AG20443 (cell line): ENCODE results near the gene JMJD7.

Experiments used
- DNase-seq: peaks from one replicate; pipeline ENCODE4 v3.0.0; 2012; ENCODE audit warnings: low spot score, mixed read lengths

Gene JMJD7

GRCh38 chr15:41827880-41828806 lies at the start of gene JMJD7:
Gene JMJD7 (plus strand): TSS chr15:41828092. CDS start chr15:41828125, 33 bp downstream.
- peak; percentile 100 for DNase-seq

GRCh38 chr15:41778521-41778920 lies 49.4 kb upstream of the JMJD7 start:
- no peak for DNase-seq

DNA sequence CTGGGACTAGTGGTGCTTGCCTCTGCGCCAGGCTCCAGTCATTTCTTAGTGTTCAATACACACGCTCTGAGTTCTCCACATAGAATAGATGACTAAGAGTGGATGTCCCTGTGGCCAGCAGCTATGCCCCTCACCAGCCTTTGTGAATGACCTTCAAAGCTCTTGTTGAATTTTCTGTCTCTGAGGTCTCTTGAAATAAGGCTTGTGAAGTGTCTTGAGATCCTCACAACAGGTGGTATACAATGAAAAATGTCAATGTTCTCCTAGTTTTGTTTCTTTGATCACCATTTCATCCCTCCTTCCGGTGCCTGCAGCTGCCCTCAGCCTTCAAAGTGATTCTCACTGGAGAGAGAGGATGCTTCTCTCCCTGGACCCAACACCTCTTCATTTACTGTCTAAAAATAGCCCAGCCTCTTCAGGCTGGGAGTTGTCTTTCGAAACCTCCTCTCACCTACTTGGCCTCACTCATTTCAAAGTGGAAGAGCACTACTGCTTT lies 48.2 kb upstream of the JMJD7 start:
- DNase-seq = no peak

DNA sequence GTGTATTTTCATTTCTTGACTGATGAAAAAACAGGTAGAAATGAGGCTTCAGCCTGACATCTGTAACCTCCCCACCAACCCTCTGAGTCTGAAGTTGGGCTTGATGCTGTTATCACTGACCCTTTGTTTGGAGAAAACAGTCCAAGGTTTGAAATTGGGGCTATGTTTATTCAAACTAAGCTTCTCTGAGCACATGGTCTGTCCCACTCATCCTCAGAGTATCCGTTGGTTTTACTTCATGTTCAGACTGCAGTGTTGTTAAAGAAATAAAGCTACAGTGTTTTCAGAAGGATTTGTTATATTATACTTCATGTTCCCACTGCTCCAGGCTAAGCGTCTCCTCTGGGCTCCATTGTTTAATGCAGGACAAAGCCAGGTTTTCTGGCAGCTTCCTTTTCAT lies 47.6 kb upstream of the JMJD7 start:
- DNase-seq = no peak

DNA sequence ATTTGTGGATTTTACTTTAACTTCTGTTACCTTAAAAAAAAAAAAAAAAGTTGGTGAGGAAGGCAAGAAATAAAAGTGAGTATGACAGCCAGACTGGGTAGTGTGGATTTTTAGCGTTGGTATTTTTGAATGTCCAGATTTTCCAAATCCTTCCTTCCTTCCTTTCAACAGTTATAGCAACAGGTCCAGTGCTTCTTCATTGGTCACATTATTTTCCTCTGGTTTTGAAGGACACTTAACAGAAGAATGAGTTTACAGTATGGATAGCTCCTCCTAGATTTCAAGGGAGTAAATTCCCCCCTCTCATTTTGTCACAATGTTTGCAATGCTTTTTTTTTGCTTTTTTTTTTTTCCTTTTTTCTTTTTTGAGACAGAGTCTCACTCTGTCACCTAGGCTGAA lies 47.2 kb upstream of the JMJD7 start:
- no peak for DNase-seq

DNA sequence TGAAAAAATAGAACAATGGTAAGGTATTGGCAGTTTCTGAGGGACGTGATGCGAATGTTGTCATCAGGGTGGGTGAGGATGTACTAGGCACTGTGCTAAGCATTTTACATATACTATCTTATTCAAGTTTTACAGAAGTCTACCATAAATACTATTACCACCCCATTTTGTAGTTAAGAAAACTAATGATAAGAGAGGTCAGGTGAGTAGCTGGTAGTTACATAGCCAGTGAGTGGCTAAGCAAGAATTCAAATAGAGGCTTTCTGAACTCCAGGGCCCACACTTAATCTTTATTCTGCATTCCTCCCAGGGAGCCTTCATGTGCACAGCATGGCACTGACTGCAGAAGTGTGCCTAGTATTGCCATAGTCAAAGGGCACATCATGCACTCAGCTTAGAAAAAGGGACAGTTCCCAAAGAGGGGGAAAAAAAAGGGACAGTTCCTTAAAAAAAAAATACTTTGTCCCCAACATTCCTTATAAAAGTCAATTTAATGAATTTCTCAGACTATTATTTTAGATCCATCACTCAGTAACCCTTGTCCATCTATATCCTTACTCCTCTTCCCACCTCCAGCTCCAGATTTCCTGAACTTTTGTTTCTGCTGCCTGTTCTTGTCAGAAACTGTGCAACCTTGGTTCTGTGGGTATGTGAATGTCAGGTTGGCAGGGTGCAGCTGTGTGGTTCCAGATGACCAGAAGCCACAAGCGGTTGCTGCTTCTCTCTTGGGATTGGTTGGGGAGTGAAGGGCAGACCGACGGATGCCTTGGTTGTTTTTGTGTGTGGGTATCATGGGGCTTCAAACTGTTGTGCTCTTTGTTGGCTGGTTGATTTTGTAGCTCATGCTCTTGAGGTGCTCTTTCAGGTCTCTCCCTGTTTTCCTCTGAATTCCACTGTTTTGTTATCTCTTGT lies 45.3 kb upstream of the JMJD7 start:
- no peak for DNase-seq

DNA sequence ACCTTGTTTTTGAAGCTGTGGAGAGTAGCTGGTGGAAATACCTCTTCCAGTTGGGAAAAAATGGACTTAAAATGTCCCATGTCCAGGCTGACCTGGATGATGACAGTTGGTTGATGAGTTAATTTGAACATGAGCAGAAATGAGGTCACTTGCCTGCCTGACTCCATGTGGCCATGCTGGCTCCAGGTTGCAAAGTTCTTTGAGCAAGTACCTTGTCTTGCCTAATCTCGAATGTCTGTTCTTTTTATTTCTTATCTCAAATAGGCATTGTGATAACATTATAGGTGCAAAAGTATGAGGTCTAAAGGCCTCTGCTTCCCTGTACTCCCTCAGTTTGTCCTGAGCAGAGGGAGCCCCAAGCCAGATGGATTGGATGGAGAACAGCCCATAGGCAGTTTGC lies 44.6 kb upstream of the JMJD7 start:
- no peak for DNase-seq

DNA sequence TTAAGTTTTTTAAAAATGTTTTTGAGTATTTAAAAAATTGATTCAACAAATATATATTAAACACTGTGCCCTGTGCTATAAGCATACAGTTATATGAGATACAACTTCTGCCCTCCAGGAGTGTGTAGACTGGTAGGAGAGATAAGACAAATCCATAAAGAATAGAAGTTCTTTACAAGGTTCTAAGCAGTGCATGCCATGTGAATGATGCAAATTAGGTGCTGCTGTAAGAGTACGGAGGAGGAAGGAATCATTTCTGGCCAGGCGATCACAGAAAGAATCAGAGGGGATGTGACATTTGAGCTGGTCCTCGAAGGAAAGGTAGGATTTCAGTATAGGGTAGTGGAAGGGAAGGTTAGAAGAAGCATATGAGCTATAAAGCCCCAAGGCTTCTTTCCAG lies 39.6 kb upstream of the JMJD7 start:
- DNase-seq = no peak

GRCh38 chr15:41789236-41789635 lies 38.7 kb upstream of the JMJD7 start:
- no peak for DNase-seq

DNA sequence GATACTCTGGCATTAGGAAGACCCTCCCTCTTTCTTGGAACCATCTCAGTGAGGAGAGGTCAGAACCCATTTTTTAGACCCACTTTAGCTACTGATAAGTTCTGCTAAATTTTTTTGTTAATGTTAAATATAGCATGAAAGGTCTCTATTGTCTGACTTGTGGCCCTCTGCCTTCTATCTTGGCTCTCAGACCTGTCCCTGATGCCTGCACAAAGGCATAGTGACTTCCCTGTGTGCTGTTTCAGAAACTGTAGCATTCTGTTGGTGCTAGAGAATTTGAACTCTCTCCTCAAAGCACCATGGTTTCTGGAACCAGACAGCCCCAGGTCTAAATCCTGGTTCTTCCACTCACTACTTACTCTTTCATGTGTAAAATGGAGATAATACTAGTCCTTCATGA lies 38.2 kb upstream of the JMJD7 start:
- no peak for DNase-seq

DNA sequence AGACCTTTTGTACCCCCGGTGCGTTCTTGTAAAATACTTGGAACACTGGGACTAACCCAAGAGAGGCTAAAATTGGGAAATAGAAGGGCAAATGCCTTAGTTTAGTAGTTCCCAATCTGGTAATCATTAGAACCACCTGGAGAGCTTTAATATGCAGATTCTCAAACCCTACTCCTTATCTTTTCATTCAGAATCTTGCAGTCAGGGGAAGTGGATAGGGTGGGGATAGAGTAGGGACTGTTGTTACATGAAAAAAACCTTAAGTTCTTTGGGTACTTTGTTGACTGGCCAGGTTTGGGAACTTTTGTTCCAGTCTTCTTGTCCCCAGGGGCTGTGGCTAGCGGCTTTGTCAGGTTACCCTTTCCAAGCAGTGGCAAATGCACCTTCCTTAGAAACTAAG lies 37.7 kb upstream of the JMJD7 start:
- no peak for DNase-seq

GRCh38 chr15:41790756-41791546 lies 36.9 kb upstream of the JMJD7 start:
- peak; percentile 51 for DNase-seq

DNA sequence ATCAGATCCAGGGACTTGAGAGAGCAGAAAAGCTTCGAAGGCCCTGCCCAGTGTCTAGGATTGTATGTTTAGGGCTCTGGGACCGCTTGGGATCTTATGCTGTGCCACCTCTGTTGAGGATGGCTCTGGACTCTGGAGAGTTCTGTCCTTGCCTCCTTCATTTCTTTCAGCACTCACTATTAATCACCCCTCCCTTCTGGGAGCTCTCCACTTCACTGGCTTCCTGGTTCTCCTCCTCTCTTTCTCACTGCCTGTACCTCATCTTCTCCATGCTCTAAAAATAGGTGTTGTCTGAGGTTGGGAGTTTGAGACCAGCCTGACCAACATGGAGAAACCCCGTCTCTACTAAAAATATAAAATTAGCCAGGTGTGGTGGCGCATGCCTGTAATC lies 36.4 kb upstream of the JMJD7 start:
- DNase-seq = no peak

DNA sequence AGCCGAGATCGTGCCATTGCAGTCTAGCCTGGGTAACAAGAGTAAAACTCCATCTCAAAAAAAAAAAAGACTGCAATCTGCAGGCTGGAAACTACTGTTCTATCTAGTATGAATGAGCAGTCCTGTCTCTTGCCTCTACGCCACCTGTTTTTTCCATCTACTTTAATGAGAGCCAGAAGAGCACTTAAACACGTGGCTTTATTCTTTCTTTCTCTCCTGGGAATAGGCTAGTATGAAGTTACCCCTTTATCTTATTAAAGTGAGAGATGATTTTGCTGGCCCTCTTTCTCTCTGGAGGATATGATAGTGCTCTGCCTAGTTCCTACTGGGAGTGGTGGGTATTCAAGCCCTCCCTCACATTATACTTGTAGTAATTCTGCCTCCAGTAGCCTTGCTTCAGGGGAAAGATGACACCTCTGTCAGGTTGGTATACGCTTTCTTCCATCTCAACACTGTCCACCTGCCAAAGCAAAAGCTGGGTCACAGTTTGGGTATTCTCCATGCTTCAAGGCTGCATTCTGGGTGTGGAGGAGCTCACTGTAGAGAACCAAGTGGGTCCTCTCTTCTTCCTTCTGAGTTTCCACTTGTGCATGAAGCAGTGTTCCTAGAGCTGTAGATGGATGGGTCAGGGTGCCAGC lies 35.8 kb upstream of the JMJD7 start:
- no peak for DNase-seq

DNA sequence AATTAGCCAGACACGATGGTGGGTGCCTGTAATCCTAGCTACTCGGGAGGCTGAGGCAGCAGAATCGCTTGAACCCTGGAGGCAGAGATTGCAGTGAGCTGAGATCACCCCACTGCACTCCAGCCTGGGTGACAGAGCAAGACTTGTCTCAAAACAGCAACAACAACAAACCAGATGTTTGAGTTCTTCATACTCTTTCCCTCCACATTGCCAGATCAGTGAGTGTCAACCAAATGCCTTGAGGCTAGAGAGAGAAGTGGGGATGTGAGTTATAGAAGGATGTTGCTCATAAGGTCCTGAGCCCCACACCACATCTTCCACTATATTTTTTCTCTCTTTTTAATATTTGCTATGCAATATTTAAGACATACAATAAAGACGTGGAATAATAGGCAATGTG lies 33.8 kb upstream of the JMJD7 start:
- DNase-seq = peak; percentile 51

- peak; percentile 71 for DNase-seq
Observed at GRCh38 chr15:41795996-41796856, 31.7 kb upstream of the JMJD7 start.

- no peak for DNase-seq
Observed at GRCh38 chr15:41797201-41797944, 30.5 kb upstream of the JMJD7 start.

DNA sequence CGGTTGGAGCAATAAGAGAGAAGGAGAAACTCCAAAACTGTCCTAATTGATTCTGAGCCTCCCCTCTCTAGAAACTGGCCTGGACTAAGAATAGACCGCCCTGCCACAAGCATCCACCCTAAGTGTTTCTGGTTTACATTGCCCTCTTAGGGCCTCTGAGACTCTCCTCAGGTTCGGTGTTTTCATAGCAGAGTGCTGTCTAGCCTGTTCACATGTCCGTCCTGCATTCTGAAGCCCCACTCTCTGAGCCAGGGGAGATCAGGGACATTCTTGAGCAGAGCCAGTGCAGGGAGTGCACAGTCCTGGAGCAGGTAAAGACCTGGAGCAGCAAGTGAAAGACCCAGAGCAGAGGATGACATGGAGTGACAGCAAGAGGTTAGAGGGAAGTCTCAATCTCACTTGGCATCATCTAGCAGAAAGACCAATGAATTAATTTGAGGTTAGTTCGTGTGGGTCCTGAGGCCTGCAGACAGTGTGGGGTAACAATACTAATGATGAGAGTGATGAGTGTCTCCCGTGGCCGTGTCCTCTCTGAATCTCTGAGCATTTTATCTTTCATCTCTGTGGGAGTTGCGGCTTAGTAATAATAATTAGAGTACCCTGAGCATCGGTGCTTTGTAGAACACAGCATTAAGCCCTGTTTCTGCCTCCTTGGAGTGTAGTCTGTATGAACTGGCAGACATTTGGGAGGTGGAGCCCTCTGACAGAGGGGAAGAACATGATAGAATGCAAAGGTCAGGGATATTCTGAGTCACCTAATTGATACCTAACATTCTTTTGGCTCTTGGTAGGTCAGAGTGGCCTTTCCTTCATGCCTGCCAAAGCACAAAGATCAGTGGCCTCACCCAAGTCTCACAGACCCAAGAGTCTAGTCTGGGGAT lies 29.0 kb upstream of the JMJD7 start:
- peak; percentile 37 for DNase-seq

DNA sequence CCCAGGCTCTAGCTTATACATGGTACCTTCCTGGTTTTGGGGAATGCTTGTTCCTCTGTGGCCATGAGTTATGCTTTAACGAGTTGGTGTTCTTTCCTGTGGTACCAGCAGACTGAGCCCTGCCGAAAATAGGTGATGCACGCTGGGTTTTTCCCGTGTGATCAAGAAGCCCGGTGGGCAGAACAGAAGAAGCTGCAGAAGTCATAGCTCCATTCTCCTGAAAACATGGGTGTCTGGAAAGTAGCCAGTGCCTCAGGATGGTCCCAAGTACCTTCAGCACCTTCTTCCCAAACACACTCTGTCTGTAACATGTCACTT lies 28.4 kb upstream of the JMJD7 start:
- no peak for DNase-seq
